ENCODE results near the gene OBSCN.

The OBSCN gene

DNA sequence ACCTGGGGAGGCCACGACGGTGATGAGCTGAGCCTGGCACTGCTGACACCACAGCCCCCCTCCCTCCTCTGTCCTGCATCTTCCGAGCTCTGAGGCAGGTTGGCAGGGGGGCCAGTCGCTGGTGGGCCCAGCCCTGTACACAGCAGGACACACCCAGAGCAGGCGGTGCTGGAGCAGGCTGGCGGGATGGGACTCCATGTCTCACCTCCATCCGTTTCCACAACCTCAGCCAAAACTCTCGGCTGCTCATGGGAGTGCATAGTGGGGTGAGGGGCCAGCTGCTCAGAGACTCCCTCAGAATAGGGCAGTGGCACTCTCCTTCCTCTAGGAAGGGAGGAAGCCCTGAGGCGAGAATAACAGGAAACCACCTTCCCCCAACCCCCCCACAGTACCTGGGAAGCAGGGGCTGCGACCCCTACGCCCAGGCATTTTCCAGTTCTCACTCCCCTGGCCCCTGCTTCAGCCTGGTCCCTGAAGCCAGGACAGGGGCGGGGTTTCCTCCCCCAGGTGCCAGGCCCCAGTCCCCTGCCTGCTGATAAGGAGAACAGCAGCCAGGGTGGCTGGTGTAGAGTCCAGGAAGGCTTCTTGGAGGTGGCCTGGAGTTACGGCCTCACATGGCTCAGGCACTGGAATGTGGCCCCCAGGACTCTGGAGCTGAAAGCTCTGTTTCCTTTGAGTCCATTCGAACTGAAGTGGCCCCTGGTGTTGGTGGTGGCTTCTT is 45.4 kb upstream of the OBSCN start:
- H3K27ac ChIP-seq (replicated peaks) = no peak overlapping the region
- TF ChIP-seq, protein P1, sequence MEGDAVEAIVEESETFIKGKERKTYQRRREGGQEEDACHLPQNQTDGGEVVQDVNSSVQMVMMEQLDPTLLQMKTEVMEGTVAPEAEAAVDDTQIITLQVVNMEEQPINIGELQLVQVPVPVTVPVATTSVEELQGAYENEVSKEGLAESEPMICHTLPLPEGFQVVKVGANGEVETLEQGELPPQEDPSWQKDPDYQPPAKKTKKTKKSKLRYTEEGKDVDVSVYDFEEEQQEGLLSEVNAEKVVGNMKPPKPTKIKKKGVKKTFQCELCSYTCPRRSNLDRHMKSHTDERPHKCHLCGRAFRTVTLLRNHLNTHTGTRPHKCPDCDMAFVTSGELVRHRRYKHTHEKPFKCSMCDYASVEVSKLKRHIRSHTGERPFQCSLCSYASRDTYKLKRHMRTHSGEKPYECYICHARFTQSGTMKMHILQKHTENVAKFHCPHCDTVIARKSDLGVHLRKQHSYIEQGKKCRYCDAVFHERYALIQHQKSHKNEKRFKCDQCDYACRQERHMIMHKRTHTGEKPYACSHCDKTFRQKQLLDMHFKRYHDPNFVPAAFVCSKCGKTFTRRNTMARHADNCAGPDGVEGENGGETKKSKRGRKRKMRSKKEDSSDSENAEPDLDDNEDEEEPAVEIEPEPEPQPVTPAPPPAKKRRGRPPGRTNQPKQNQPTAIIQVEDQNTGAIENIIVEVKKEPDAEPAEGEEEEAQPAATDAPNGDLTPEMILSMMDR (IDR thresholded peaks at IDR 0.05; ENCODE audit: insufficient read depth, low read length) = no peak
- no peaks in the 10 kb centered on the region for H3K27me3 ChIP-seq (ENCODE audit: insufficient read depth, poor library complexity, severe bottlenecking)
- H3K4me3 ChIP-seq (replicated peaks; ENCODE audit: insufficient read depth, low read length) = no peak overlapping the region
- DNase-seq (ENCODE audit: low read depth in 1 of 2, low spot score in 1 of 2) = no peak

DNA sequence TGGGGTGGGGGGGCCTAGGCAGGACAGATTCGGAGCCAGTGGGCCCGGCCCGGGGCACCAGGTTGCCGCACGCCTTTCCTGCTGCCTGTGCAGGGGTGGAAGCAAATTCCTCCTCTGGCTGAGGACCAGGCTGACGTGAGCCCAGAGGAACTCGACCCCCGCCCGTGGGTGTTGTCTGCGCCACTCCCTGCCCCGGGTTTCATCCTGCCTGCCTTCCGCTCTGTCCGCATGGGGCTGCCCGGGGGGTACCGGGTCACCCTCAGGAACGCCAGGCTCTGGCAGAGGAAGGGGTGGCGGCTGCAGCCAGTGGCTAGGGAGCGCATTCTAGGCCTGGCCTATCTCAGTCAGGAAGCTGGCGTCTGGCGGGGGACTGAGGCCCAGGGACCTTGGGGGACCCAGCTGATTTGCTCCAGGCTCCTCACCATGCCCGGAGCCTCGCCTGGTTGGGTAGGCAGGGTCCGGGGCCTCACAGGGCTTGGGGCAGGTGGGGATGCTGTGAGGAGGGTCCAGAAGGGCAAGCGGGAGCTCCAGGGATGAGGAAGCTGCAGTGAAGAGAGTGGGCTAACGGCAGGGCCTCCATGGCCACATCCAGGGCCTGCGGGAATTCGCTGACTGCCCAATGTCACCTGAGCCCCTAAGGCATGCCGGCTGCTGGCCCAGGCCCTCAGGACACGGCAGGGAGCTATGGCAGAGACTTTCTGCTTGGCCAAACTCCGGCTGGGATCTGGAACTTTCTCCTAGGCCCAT is 44.7 kb upstream of the OBSCN start:
- H3K27me3 ChIP-seq (ENCODE audit: insufficient read depth, poor library complexity, severe bottlenecking) = no peaks in the 10 kb centered on the region
- no peak overlapping the region for H3K4me3 ChIP-seq (replicated peaks; ENCODE audit: insufficient read depth, low read length)
- H3K27ac ChIP-seq (replicated peaks) = no peak overlapping the region
- TF ChIP-seq POLR2AphosphoS5 (IDR thresholded peaks at IDR 0.05; ENCODE audit: low read depth) = no peak
- no peak for TF ChIP-seq GABPA (IDR thresholded peaks at IDR 0.05; ENCODE audit: low read depth)
- TF ChIP-seq, protein P2, sequence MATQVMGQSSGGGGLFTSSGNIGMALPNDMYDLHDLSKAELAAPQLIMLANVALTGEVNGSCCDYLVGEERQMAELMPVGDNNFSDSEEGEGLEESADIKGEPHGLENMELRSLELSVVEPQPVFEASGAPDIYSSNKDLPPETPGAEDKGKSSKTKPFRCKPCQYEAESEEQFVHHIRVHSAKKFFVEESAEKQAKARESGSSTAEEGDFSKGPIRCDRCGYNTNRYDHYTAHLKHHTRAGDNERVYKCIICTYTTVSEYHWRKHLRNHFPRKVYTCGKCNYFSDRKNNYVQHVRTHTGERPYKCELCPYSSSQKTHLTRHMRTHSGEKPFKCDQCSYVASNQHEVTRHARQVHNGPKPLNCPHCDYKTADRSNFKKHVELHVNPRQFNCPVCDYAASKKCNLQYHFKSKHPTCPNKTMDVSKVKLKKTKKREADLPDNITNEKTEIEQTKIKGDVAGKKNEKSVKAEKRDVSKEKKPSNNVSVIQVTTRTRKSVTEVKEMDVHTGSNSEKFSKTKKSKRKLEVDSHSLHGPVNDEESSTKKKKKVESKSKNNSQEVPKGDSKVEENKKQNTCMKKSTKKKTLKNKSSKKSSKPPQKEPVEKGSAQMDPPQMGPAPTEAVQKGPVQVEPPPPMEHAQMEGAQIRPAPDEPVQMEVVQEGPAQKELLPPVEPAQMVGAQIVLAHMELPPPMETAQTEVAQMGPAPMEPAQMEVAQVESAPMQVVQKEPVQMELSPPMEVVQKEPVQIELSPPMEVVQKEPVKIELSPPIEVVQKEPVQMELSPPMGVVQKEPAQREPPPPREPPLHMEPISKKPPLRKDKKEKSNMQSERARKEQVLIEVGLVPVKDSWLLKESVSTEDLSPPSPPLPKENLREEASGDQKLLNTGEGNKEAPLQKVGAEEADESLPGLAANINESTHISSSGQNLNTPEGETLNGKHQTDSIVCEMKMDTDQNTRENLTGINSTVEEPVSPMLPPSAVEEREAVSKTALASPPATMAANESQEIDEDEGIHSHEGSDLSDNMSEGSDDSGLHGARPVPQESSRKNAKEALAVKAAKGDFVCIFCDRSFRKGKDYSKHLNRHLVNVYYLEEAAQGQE (IDR thresholded peaks at IDR 0.05; ENCODE audit: insufficient replicate concordance, low read depth) = no peak
- TF ChIP-seq SPI1 (IDR thresholded peaks at IDR 0.05; ENCODE audit: borderline replicate concordance, low read depth) = no peak
- DNase-seq (ENCODE audit: low read depth in 1 of 2, low spot score in 1 of 2) = no peak

DNA sequence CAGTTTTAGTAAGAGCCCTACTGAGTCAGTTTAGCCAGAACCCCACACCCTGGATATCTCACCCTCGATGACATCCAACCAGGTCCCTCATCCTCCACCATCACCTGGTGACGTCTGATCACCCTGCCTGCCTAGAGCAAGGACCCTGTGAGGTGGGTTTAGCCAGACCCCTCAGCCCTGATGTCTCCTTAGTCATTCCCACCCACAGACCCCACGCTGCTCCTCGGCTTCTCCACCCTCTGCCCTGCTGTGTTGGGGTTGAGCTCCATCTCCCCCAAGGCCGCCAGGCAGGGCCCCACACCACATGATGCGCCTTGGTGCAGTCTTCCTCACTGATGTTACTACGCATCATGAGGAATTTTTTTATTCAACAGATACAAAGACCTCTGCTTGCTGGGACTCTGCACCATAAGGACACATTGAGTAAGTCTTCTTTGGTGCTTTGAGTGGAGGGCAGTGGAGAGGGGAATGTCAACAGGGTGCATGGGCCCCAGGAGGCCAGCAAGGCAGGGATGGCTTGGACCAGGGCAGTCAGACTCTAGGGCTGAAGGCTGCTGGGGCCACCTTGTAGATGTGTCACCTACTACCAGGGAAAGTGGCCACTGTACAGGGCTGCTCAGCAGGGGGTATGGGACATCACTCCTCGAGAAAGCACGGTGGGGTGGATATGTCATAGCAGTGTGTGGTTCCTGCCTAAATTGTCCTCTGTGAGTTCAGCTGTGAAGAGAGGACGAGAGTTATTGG is 43.9 kb upstream of the OBSCN start:
- TF ChIP-seq GABPA (IDR thresholded peaks at IDR 0.05; ENCODE audit: low read depth) (no peak), POLR2AphosphoS5 (IDR thresholded peaks at IDR 0.05; ENCODE audit: low read depth) (no peak)
- TF ChIP-seq, protein P2 (IDR thresholded peaks at IDR 0.05; ENCODE audit: insufficient replicate concordance, low read depth) = no peak
- no peak overlapping the region for H3K4me3 ChIP-seq (replicated peaks; ENCODE audit: insufficient read depth, low read length)
- H3K27ac ChIP-seq (replicated peaks) = no peak overlapping the region
- no peaks in the 10 kb centered on the region for H3K27me3 ChIP-seq (ENCODE audit: insufficient read depth, poor library complexity, severe bottlenecking)
- no peak for DNase-seq (ENCODE audit: low read depth in 1 of 2, low spot score in 1 of 2)

DNA sequence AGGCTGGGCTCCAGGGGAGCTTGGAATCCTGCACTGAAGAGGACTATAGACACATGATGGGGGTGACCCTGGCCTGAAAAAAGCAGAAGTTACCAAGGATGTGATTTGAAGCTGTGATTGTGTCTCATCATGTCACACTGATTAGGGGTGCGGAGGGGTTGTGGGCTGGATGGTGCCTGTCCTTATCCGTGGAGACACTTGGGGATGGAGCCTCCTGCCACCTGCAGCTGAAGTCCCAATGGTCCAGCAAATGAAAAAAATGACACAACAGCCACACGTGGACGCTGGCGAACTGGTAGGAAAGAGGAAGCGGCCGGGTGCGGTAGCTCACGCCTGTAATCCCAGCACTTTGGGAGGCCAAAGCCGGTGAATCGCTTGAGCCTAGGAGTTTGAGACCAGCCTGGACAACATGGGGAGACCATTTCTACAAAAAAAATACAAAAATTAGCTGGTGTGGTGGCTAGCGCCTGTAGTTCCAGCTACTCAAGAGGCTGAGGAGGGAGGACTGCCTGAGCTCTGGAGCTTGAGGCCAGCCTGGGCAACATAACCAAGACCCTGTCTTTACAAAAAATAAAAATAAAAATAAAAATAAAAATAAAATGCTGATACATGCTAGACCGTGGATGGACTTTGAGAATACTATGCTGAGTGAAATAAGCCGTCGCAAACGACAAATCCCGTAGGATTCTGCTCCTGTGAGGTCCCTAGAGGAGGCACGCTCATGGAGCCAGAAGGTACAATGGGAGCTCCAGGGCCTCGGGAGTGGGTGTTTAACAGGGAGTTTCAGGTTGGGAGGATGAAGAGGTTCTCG is 43.1 kb upstream of the OBSCN start:
- Histone ChIP-seq H3K4me3 (replicated peaks; ENCODE audit: insufficient read depth, low read length) (peak overlapping the region; percentile 44), H3K27me3 (ENCODE audit: insufficient read depth, poor library complexity, severe bottlenecking) (no peaks in the 10 kb centered on the region), H3K27ac (replicated peaks) (peak overlapping the region; percentile 62)
- peak; percentile 65 for TF ChIP-seq POLR2AphosphoS5 (IDR thresholded peaks at IDR 0.05; ENCODE audit: low read depth)
- peak; percentile 92 for TF ChIP-seq SPI1 (IDR thresholded peaks at IDR 0.05; ENCODE audit: borderline replicate concordance, low read depth)
- TF ChIP-seq, protein P2 (IDR thresholded peaks at IDR 0.05; ENCODE audit: insufficient replicate concordance, low read depth) = no peak
- TF ChIP-seq, protein P1 (IDR thresholded peaks at IDR 0.05; ENCODE audit: insufficient read depth, low read length) = no peak
- no peak for TF ChIP-seq GABPA (IDR thresholded peaks at IDR 0.05; ENCODE audit: low read depth)
- DNase-seq (ENCODE audit: low read depth in 1 of 2, low spot score in 1 of 2) = peak; percentile 66 to 77

All from HL-60 (cell line).